ENCODE results near the gene TRPM7.

Gene TRPM7

DNA sequence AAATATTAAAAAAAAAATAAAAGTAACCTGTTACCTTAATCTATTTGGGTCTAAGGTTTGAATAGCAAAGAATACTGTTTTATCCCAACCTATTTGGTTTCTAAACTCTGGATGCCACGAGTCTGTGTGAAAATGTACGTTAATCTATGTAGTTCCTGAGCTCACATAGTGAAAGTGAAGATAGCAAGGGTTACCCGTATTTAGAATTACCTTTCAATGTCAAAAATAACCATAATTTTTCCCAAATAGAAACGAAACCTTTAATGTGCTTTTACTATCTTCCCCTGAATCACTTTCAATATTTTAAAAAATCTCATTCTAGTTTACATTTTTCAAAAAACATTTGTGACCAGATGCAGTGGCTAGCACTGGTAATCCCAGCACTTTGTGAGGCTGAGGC is 134.4 kb downstream of the TRPM7 start:
- Histone ChIP-seq H3K27ac (no peak overlapping the region), H3K4me1 (ENCODE audit: low read depth, poor library complexity, severe bottlenecking) (no peaks in the 10 kb centered on the region), H4K20me1 (ENCODE audit: insufficient read depth) (no peaks in the 10 kb centered on the region), H3K79me2 (ENCODE audit: insufficient read depth, low read depth) (no peaks in the 10 kb centered on the region), H3K9ac (no peak overlapping the region), H3K27me3 (ENCODE audit: insufficient read depth, low read depth) (no peaks in the 10 kb centered on the region), H3K36me3 (ENCODE audit: insufficient read depth) (no peaks in the 10 kb centered on the region), H3K4me2 (no peak overlapping the region), H2AFZ (ENCODE audit: low read depth) (no peak overlapping the region), H3K4me3 (IDR thresholded peaks at IDR 0.05; ENCODE audit: insufficient read depth, low read depth, low read length) (no peak overlapping the region)
- no peak for TF ChIP-seq CTCF (conservative IDR thresholded peaks at IDR 0.05; ENCODE audit: low read depth, low read length)

GRCh38 chr15:50549326-50549725 is 137.3 kb downstream of the TRPM7 start:
- TF ChIP-seq CTCF (conservative IDR thresholded peaks at IDR 0.05; ENCODE audit: low read depth, low read length): no peak
- H3K36me3 ChIP-seq (ENCODE audit: insufficient read depth): no peaks in the 10 kb centered on the region
- no peaks in the 10 kb centered on the region for H3K27me3 ChIP-seq (ENCODE audit: insufficient read depth, low read depth)
- H3K79me2 ChIP-seq (ENCODE audit: insufficient read depth, low read depth): no peaks in the 10 kb centered on the region
- no peaks in the 10 kb centered on the region for H3K4me1 ChIP-seq (ENCODE audit: low read depth, poor library complexity, severe bottlenecking)
- no peaks in the 10 kb centered on the region for H4K20me1 ChIP-seq (ENCODE audit: insufficient read depth)
- no peak overlapping the region for H2AFZ ChIP-seq (ENCODE audit: low read depth)
- H3K9ac ChIP-seq: no peak overlapping the region
- no peak overlapping the region for H3K27ac ChIP-seq
- H3K4me2 ChIP-seq: no peak overlapping the region
- no peak overlapping the region for H3K4me3 ChIP-seq (IDR thresholded peaks at IDR 0.05; ENCODE audit: insufficient read depth, low read depth, low read length)

DNA sequence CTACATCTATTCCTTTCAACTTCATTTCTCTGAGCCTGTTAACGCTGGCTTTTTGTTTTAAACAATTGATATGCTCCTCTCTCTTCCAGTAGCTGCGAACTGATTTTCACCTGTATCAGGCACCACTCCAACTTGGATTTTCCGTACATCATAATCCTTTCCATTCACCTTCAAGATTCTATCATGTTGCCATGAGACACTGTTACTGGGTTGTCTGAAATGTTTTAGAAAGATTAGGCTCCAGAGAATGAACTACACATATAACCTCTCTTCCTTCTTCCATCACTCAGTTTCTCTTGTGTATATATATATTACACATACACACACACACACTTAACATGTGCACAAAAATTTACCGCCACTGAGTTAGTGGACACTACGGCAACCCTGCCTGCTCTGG is 140.0 kb downstream of the TRPM7 start, which contains the start of gene USP50:
USP50 (minus strand) TSS at position 101 of the 400 bp plus-strand sequence. CDS start 141 bp downstream, outside the sequence.
- Histone ChIP-seq H2AFZ (ENCODE audit: low read depth) (no peak within 1 kb of the TSS), H3K9ac (no peak within 1 kb of the TSS), H3K79me2 (ENCODE audit: insufficient read depth, low read depth) (no peaks in the 10 kb centered on the region), H4K20me1 (ENCODE audit: insufficient read depth) (no peaks in the 10 kb centered on the region), H3K4me3 (IDR thresholded peaks at IDR 0.05; ENCODE audit: insufficient read depth, low read depth, low read length) (no peak within 1 kb of the TSS), H3K4me1 (ENCODE audit: low read depth, poor library complexity, severe bottlenecking) (no peaks in the 10 kb centered on the region), H3K27ac (no peak within 1 kb of the TSS), H3K4me2 (no peak within 1 kb of the TSS), H3K36me3 (ENCODE audit: insufficient read depth) (no peaks in the 10 kb centered on the region), H3K27me3 (ENCODE audit: insufficient read depth, low read depth) (no peaks in the 10 kb centered on the region)
- no peak for TF ChIP-seq CTCF (conservative IDR thresholded peaks at IDR 0.05; ENCODE audit: low read depth, low read length)

GRCh38 chr15:50544368-50544767 is 142.2 kb downstream of the TRPM7 start:
- Histone ChIP-seq H4K20me1 (ENCODE audit: insufficient read depth) (no peaks in the 10 kb centered on the region), H3K27ac (no peak overlapping the region), H3K9ac (no peak overlapping the region), H3K36me3 (ENCODE audit: insufficient read depth) (no peaks in the 10 kb centered on the region), H3K4me3 (IDR thresholded peaks at IDR 0.05; ENCODE audit: insufficient read depth, low read depth, low read length) (no peak overlapping the region), H2AFZ (ENCODE audit: low read depth) (no peak overlapping the region), H3K79me2 (ENCODE audit: insufficient read depth, low read depth) (no peaks in the 10 kb centered on the region), H3K27me3 (ENCODE audit: insufficient read depth, low read depth) (no peaks in the 10 kb centered on the region), H3K4me1 (ENCODE audit: low read depth, poor library complexity, severe bottlenecking) (no peaks in the 10 kb centered on the region), H3K4me2 (no peak overlapping the region)
- TF ChIP-seq CTCF (conservative IDR thresholded peaks at IDR 0.05; ENCODE audit: low read depth, low read length): no peak
